B cell (primary cell): ENCODE data around the gene CELF2. TPM values are rescaled to one million over a fixed set of nuclear protein-coding genes. Genes with fewer than 3 reads are reported as not detected.

Source experiments
- ATAC-seq: fragments of 200-7000 bp; cut with Tn5 transposase; one replicate; pipeline ENCODE4 v1.10.0; 2021; ENCODE audit warnings: low read depth, mild to moderate bottlenecking, moderate number of reproducible peaks, moderate library complexity
- CTCF ChIA-PET: fragments of 350-600 bp; sonication (Branson Sonifier 250); formaldehyde crosslinking; loops from one replicate; lab custom pipeline; 2021; ENCODE audit warnings: antibody characterized with exemption, inconsistent platforms; lab: Charles Lee
- POLR2A ChIA-PET: fragments of 350-600 bp; sonication (Branson Sonifier 250); formaldehyde crosslinking; loops from one replicate; lab custom pipeline; 2021; ENCODE audit warnings: antibody characterized with exemption; lab: Charles Lee
- DNase-seq: peaks from one replicate; pipeline ENCODE4 v3.0.0; 2013
- H2AFZ ChIP-seq: 2 replicates; pipeline ENCODE4 v1.6.1; 2012; ENCODE audit warnings: mild to moderate bottlenecking, low read depth, low read length; ENCODE audit not compliant: insufficient read depth, poor library complexity, severe bottlenecking
- H3K27ac ChIP-seq, 2 donors: 1 replicate in 1 of 2; 2 replicates in 1 of 2; pipeline ENCODE4 v1.5.1; 2012 to 2013; ENCODE audit warnings: low read length in 2 of 2, mild to moderate bottlenecking in 2 of 2, moderate library complexity in 1 of 2
- H3K27me3 ChIP-seq, 4 experiments: fragments of 200-600 bp in 1 of 4; sonication (generic) in 1 of 4; replicated peaks in 1 of 4; 1 replicate in 2 of 4; 2 replicates in 2 of 4; pipeline versions ENCODE4 v1.6.1 to v1.7.0; 2013 to 2016; ENCODE audit warnings: low read length in 3 of 4, mild to moderate bottlenecking in 2 of 4, mixed read lengths in 1 of 4, moderate library complexity in 1 of 4; ENCODE audit not compliant: insufficient read depth in 4 of 4, control insufficient read depth in 3 of 4; ENCODE audit errors: control extremely low read depth in 1 of 4
- H3K36me3 ChIP-seq, 2 experiments: replicated peaks in 1 of 2; 1 replicate in 1 of 2; 2 replicates in 1 of 2; pipeline versions ENCODE4 v1.6.1 to v1.7.1; 2013; ENCODE audit warnings: low read length in 1 of 2; ENCODE audit not compliant: insufficient read depth in 2 of 2, control insufficient read depth in 1 of 2; ENCODE audit errors: control extremely low read depth in 1 of 2, extremely low read depth in 1 of 2
- H3K4me1 ChIP-seq, 2 donors: fragments of 200-600 bp in 1 of 2; sonication (generic) in 1 of 2; 1 replicate in 1 of 2; 2 replicates in 1 of 2; pipeline versions ENCODE4 v1.5.1 to v1.6.1; 2013 to 2017; ENCODE audit warnings: low read length in 2 of 2; ENCODE audit not compliant: control insufficient read depth in 2 of 2, insufficient read depth in 2 of 2
- H3K4me2 ChIP-seq: replicated peaks from 2 replicates; pipeline ENCODE3; 2012; ENCODE audit warnings: mild to moderate bottlenecking, low read depth, low read length; ENCODE audit not compliant: poor library complexity, severe bottlenecking
- H3K4me3 ChIP-seq, 5 experiments: fragments of 200-600 bp in 1 of 5; sonication (generic) in 1 of 5; 1 replicate in 3 of 5; 2 replicates in 2 of 5; pipeline versions ENCODE4 v1.5.1 to v1.7.0; 2011 to 2016; ENCODE audit warnings: low read length in 4 of 5, mild to moderate bottlenecking in 4 of 5, low read depth in 2 of 5, control low read depth in 1 of 5, moderate library complexity in 1 of 5; ENCODE audit not compliant: insufficient read depth in 1 of 5; ENCODE audit errors: control extremely low read depth in 1 of 5, extremely low read depth in 1 of 5
- H3K79me2 ChIP-seq: fragments of 200-600 bp; sonication (generic); one replicate; pipeline ENCODE4 v1.6.0; 2016; ENCODE audit warnings: low read length; ENCODE audit not compliant: control insufficient read depth, insufficient read depth
- H3K9ac ChIP-seq: fragments of 200-600 bp; sonication (generic); 2 replicates; pipeline ENCODE4 v1.6.1; 2017; ENCODE audit warnings: mild to moderate bottlenecking, low read length, moderate library complexity
- H3K9me3 ChIP-seq, 3 donors: one replicate each; pipeline versions ENCODE4 v1.6.1 to v1.7.1; 2013; ENCODE audit warnings: low read length in 2 of 3; ENCODE audit not compliant: control insufficient read depth in 2 of 3, insufficient read depth in 1 of 3; ENCODE audit errors: control extremely low read depth in 1 of 3
- H4K20me1 ChIP-seq: 2 replicates; pipeline ENCODE4 v1.6.0; 2012; ENCODE audit warnings: mild to moderate bottlenecking, low read length; ENCODE audit not compliant: insufficient read depth, control insufficient read depth, poor library complexity, severe bottlenecking
- H3K27ac Mint-ChIP-seq: one replicate; pipeline ENCODE4 v1.8.0; 2021; ENCODE audit warnings: mixed read lengths
- H3K27me3 Mint-ChIP-seq: one replicate; pipeline ENCODE4 v1.8.0; 2021; ENCODE audit warnings: mixed read lengths
- H3K4me1 Mint-ChIP-seq: one replicate; pipeline ENCODE4 v1.8.0; 2021; ENCODE audit warnings: mixed read lengths
- H3K4me3 Mint-ChIP-seq: one replicate; pipeline ENCODE4 v1.8.0; 2021; ENCODE audit warnings: mixed read lengths
- H3K9me3 Mint-ChIP-seq: one replicate; pipeline ENCODE4 v1.8.0; 2022; ENCODE audit warnings: mixed read lengths; ENCODE audit not compliant: insufficient read depth
- EZH2 ChIP-seq: IDR thresholded peaks from 2 replicates; pipeline ENCODE4 v1.6.1; 2012; ENCODE audit warnings: borderline replicate concordance, low read depth, mild to moderate bottlenecking, moderate library complexity, low read length; ENCODE audit not compliant: insufficient read depth, poor library complexity, severe bottlenecking
- WGBS: methylation state at CpG from one replicate; pipeline ENCODE4 v1.1.5; 2013; ENCODE audit warnings: missing lambda C conversion rate; ENCODE audit not compliant: insufficient coverage; 5-methylcytosine and 5-hydroxymethylcytosine counted together
- intact Hi-C: fragments of 100-400 bp; cut with micrococcal nuclease; formaldehyde crosslinking; loops from one replicate; pipeline ENCODE4 v1.10.0; 2022
- polyA plus RNA-seq: library from polyadenylated mRNA; depleted of rRNA; stranded (reverse); fragments of >200 nt; gene quantifications from 2 replicates; pipeline ENCODE4 v1.2.3, GENCODE V29; 2012
- total RNA-seq, 2 donors: library from RNA; stranded (reverse); fragments of 120-200 nt in 1 of 2; gene quantifications; 1 replicate in 1 of 2; 2 replicates in 1 of 2; pipeline versions ENCODE4 v1.2.3 to v1.2.4, GENCODE V29; 2013 to 2022
- TF ChIP-seq, protein P1 (sequence below): fragments of 200-600 bp; IDR thresholded peaks from one replicate; pipeline ENCODE4 v1.8.0; 2022; ENCODE audit warnings: antibody characterized with exemption, mild to moderate bottlenecking

CELF2 gene
- total and polyA plus RNA-seq, 2 donors (not counting 1 experiment from before 2014, with no cell fraction given): 59.5 to 112 TPM

DNA sequence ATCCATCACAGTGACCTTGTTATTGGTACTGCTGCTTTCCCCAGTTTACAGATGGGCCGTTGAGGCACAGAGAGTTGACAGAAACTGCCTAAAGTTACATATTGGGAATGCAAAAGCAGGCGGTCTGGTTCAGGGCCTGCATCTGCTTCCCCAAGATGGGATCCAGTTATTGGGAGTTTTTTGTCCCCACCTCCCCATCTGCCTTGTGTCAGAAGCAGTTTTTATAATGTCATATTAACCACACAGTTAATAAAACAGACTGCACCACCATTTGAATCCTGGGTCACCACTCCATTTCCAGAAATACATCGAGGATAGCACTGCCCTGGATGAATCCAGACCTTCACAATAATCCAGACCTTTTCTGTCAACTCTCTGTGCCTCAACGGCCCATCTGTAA is 67.9 kb downstream of the CELF2 start:
- no peaks in the 10 kb centered on the region for H3K9me3 ChIP-seq
- H3K79me2 ChIP-seq: no peaks in the 10 kb centered on the region
- H3K4me2 ChIP-seq: no peak overlapping the region
- ChIA-PET CTCF (no interaction called here), POLR2A (no interaction called here)
- H3K4me1 Mint-ChIP-seq: no peaks in the 10 kb centered on the region
- H3K27me3 ChIP-seq: no peaks in the 10 kb centered on the region
- H3K36me3 ChIP-seq: no peaks in the 10 kb centered on the region
- intact Hi-C loops: no loop called here
- no peak overlapping the region for H3K27ac Mint-ChIP-seq
- ATAC-seq (no peak), DNase-seq (no peak)
- H3K9ac ChIP-seq: no peak overlapping the region
- H3K4me1 ChIP-seq: no peaks in the 10 kb centered on the region
- WGBS: 90% methylated on average over 2 of the region's 4 CpGs
- H3K4me3 ChIP-seq: no peak overlapping the region
- no peak overlapping the region for H2AFZ ChIP-seq
- peaks cover 4% of the 10 kb centered on the region for H3K27me3 Mint-ChIP-seq
- TF ChIP-seq EZH2: no peak
- TF ChIP-seq, protein P1, sequence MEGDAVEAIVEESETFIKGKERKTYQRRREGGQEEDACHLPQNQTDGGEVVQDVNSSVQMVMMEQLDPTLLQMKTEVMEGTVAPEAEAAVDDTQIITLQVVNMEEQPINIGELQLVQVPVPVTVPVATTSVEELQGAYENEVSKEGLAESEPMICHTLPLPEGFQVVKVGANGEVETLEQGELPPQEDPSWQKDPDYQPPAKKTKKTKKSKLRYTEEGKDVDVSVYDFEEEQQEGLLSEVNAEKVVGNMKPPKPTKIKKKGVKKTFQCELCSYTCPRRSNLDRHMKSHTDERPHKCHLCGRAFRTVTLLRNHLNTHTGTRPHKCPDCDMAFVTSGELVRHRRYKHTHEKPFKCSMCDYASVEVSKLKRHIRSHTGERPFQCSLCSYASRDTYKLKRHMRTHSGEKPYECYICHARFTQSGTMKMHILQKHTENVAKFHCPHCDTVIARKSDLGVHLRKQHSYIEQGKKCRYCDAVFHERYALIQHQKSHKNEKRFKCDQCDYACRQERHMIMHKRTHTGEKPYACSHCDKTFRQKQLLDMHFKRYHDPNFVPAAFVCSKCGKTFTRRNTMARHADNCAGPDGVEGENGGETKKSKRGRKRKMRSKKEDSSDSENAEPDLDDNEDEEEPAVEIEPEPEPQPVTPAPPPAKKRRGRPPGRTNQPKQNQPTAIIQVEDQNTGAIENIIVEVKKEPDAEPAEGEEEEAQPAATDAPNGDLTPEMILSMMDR: no peak
- H3K9me3 Mint-ChIP-seq: no peaks in the 10 kb centered on the region
- no peaks in the 10 kb centered on the region for H4K20me1 ChIP-seq
- no peak overlapping the region for H3K4me3 Mint-ChIP-seq
- no peak overlapping the region for H3K27ac ChIP-seq

DNA sequence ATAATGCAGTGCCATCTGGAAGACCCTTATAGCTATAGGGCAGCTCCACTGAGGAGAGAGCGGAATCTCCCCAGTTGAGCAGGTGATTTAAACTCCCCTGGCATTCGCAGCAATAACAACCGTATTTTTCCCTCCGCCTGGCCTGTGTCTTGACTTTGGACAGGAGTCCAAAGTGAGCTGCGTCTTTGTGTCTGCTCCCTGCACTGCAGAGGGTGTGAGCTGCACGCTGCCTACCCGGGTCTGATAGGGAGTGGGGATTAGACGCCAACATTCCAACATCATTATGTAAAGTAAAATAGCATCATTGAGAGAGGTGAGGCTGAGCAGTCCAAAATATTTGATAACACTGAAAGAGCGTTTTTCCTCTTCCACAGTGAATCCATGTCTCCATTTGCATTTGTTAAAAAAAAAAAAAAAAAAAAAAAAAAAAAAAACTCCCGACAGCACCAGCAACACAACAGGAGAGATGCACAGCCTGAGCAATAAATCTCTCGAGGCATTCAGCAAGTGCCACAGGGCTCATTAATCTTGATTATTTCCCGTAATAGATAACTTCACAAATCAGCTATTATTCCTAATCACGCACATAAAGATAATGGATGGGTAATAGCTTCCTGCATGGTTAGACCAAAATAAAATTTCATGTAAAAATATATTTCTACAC is 68.6 kb downstream of the CELF2 start:
- Mint-ChIP-seq H3K9me3 (no peaks in the 10 kb centered on the region), H3K27me3 (peaks cover 4% of the 10 kb centered on the region), H3K4me3 (no peak overlapping the region), H3K27ac (no peak overlapping the region), H3K4me1 (no peaks in the 10 kb centered on the region)
- ChIA-PET POLR2A (no interaction called here), CTCF (no interaction called here)
- no peak overlapping the region for H3K27ac ChIP-seq
- H4K20me1 ChIP-seq: no peaks in the 10 kb centered on the region
- H3K9ac ChIP-seq: no peak overlapping the region
- no peak for TF ChIP-seq EZH2
- TF ChIP-seq, protein P1: no peak
- H3K4me2 ChIP-seq: no peak overlapping the region
- H3K9me3 ChIP-seq: no peaks in the 10 kb centered on the region
- DNase-seq (no peak), ATAC-seq (no peak)
- no peaks in the 10 kb centered on the region for H3K79me2 ChIP-seq
- intact Hi-C loops: no loop called here
- H3K36me3 ChIP-seq: no peaks in the 10 kb centered on the region
- H2AFZ ChIP-seq: no peak overlapping the region
- H3K27me3 ChIP-seq: no peaks in the 10 kb centered on the region
- 96% methylated on average over 4 of the region's 13 CpGs for WGBS
- H3K4me3 ChIP-seq: no peak overlapping the region
- no peaks in the 10 kb centered on the region for H3K4me1 ChIP-seq
